ENCODE data around the gene PCDH9. TPM values are rescaled to one million over a fixed set of nuclear protein-coding genes. Genes with fewer than 3 reads are reported as not detected.

The PCDH9 gene
- total RNA-seq, 1 donor from 2014 or later, result 0.26 TPM

DNA sequence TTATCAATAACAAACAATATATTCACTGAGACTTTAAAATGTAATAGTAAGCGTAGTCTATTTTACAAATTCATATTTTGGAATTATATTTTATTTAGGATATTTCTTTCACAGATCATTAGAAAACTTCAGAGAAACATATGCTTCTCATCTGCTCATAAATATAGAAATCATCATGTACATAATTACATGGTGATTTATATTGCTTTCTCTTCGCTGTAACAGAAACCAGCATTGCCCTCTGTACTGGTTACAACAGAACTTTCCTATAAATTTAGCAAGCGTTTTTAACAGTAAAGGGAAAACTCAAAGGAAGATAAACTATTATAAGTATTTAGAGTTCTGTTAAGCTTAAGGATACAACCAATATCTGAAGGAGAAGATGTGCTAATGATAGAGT is 672.8 kb downstream of the PCDH9 start:
- no peak for TF ChIP-seq CTCF (IDR thresholded peaks at IDR 0.05; ENCODE audit: insufficient read depth, low read length, severe bottlenecking)
- no peak for DNase-seq (ENCODE audit: low read depth)
- H3K4me3 ChIP-seq (ENCODE audit: low read depth, low read length), result no peak overlapping the region
- H3K27me3 ChIP-seq (ENCODE audit: control insufficient read depth, insufficient read depth, low read length), result no peaks in the 10 kb centered on the region
- no peak for FAIRE-seq
- H3K36me3 ChIP-seq (ENCODE audit: control insufficient read depth, insufficient read depth, low read length), result no peaks in the 10 kb centered on the region

DNA sequence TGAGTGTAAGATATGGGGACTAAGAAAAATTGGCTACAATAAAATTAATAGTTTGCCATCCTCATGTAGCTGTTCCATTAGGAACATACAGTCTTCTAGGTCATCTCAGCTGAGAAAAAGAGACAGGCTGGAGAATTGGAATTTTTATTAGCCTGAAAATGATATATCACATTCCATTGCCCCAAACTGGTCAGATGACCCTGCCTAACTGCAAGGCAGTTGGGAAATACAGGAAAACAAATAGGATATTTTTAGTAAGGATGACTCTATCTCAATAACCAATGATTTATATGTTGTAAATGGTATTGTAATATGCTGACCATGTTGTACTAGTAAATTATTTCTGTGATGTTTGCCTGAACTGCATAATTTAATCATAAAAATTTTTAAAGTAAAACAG is 673.8 kb downstream of the PCDH9 start:
- no peaks in the 10 kb centered on the region for H3K36me3 ChIP-seq (ENCODE audit: control insufficient read depth, insufficient read depth, low read length)
- DNase-seq (ENCODE audit: low read depth) (no peak), FAIRE-seq (no peak)
- no peak overlapping the region for H3K4me3 ChIP-seq (ENCODE audit: low read depth, low read length)
- TF ChIP-seq CTCF (IDR thresholded peaks at IDR 0.05; ENCODE audit: insufficient read depth, low read length, severe bottlenecking), result no peak
- H3K27me3 ChIP-seq (ENCODE audit: control insufficient read depth, insufficient read depth, low read length), result no peaks in the 10 kb centered on the region

DNA sequence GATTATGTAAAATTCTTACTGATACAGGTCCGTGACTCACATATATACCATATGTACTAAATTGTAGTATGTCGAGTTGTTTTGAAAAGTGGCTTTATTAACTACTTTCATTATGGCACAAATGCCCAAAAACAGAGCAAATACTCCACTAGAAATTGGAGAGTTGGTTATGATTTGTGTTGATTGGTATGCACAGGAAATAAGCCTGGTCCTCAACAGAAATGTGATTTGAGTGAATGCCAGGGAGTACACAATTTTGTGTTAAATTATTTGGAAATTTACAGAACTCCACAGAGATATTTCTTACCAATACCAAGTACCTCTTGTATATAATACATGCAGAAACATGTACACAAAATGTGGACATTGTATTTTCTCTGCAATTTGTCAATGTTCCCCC is 676.7 kb downstream of the PCDH9 start:
- FAIRE-seq (no peak), DNase-seq (ENCODE audit: low read depth) (no peak)
- TF ChIP-seq CTCF (IDR thresholded peaks at IDR 0.05; ENCODE audit: insufficient read depth, low read length, severe bottlenecking), result no peak
- no peaks in the 10 kb centered on the region for H3K36me3 ChIP-seq (ENCODE audit: control insufficient read depth, insufficient read depth, low read length)
- H3K4me3 ChIP-seq (ENCODE audit: low read depth, low read length), result no peak overlapping the region
- no peaks in the 10 kb centered on the region for H3K27me3 ChIP-seq (ENCODE audit: control insufficient read depth, insufficient read depth, low read length)

DNA sequence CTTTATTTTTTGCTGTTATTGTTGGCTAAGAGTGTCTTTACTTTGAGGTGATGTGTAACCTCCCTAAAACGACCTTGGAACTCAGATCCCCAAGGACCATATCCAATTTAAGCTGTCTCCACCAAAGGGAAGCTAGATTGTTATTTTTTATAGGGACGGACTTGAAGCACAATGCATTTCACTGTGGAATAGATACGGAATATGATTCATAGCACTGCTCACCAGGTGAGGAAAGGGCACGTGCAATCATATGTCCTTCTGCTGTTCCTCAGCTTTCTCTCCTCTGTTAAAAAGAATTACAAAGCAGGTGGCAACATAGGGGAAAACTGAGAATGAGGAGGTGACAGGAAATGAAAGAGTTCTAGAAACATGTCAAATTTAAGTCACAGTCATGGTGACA is 679.0 kb downstream of the PCDH9 start:
- no peaks in the 10 kb centered on the region for H3K36me3 ChIP-seq (ENCODE audit: control insufficient read depth, insufficient read depth, low read length)
- no peak for DNase-seq (ENCODE audit: low read depth)
- no peak for TF ChIP-seq CTCF (IDR thresholded peaks at IDR 0.05; ENCODE audit: insufficient read depth, low read length, severe bottlenecking)
- H3K4me3 ChIP-seq (ENCODE audit: low read depth, low read length), result no peak overlapping the region
- no peak for FAIRE-seq
- no peaks in the 10 kb centered on the region for H3K27me3 ChIP-seq (ENCODE audit: control insufficient read depth, insufficient read depth, low read length)

- TF ChIP-seq CTCF (IDR thresholded peaks at IDR 0.05; ENCODE audit: insufficient read depth, low read length, severe bottlenecking), result no peak
- no peak for FAIRE-seq
- H3K36me3 ChIP-seq (ENCODE audit: control insufficient read depth, insufficient read depth, low read length), result no peaks in the 10 kb centered on the region
- DNase-seq (ENCODE audit: low read depth), result no peak
- no peak overlapping the region for H3K4me3 ChIP-seq (ENCODE audit: low read depth, low read length)
- H3K27me3 ChIP-seq (ENCODE audit: control insufficient read depth, insufficient read depth, low read length), result no peaks in the 10 kb centered on the region
Observed at GRCh38 chr13:66547685-66548084, 682.5 kb downstream of the PCDH9 start.

- Histone ChIP-seq H3K27me3 (ENCODE audit: control insufficient read depth, insufficient read depth, low read length) (no peaks in the 10 kb centered on the region), H3K4me3 (ENCODE audit: low read depth, low read length) (no peak overlapping the region), H3K36me3 (ENCODE audit: control insufficient read depth, insufficient read depth, low read length) (no peaks in the 10 kb centered on the region)
- no peak for TF ChIP-seq CTCF (IDR thresholded peaks at IDR 0.05; ENCODE audit: insufficient read depth, low read length, severe bottlenecking)
- peak; percentile 27 for DNase-seq (ENCODE audit: low read depth)
- no peak for FAIRE-seq
Observed at GRCh38 chr13:66546534-66547379, 683.4 kb downstream of the PCDH9 start.

Data from bronchial epithelial cell (primary cell).